Endothelial cell of umbilical vein (primary cell): ENCODE measurements around the gene RBM20. TPM values are rescaled to one million over a fixed set of nuclear protein-coding genes. Genes with fewer than 3 reads are reported as not detected.

ENCODE experiments used
- BruUV-seq: library from RNA; stranded (reverse); fragments of 400-500 nt; replicated peaks from 2 replicates; lab custom pipeline; 2021; lab: Mats Ljungman, UMichigan
- CTCF ChIA-PET: fragments of 300-600, 350-600 bp; sonication (Branson Sonifier 250); formaldehyde crosslinking; loops from one replicate; lab custom pipeline; 2021; ENCODE audit warnings: antibody characterized with exemption, inconsistent platforms; lab: Charles Lee
- POLR2A ChIA-PET: fragments of 300-600, 350-600 bp; sonication (Branson Sonifier 250); formaldehyde crosslinking; loops from one replicate; lab custom pipeline; 2021; ENCODE audit warnings: antibody characterized with exemption, inconsistent platforms; lab: Charles Lee
- DNase-seq: peaks from one replicate; pipeline ENCODE4 v3.0.0-alpha.2; 2011; ENCODE audit warnings: low read depth, low spot score
- FAIRE-seq: peaks from 2 replicates; lab custom pipeline; 2011; peaks lifted over from hg19 to GRCh38; lab: Jason Lieb, UNC
- H2AFZ ChIP-seq: 2 replicates; pipeline ENCODE4 v1.6.0; 2012; ENCODE audit warnings: low read depth, low read length, control low read depth, inconsistent platforms
- H3K27ac ChIP-seq: 2 replicates; pipeline ENCODE4 v1.5.1; 2011; ENCODE audit warnings: low read depth, mild to moderate bottlenecking, control low read depth, low read length, moderate library complexity; ENCODE audit not compliant: insufficient read depth
- H3K27me3 ChIP-seq, 2 experiments: 2 replicates each; pipeline versions ENCODE4 v1.6.0 to v1.6.1; 2011; ENCODE audit warnings: low read length in 2 of 2, mixed read lengths in 1 of 2; ENCODE audit not compliant: control insufficient read depth in 2 of 2, insufficient read depth in 2 of 2
- H3K36me3 ChIP-seq, 2 experiments: 2 replicates in 1 of 2; 3 replicates in 1 of 2; pipeline ENCODE4 v1.5.1; 2011; ENCODE audit warnings: low read length in 2 of 2, mild to moderate bottlenecking in 1 of 2, moderate library complexity in 1 of 2; ENCODE audit not compliant: control insufficient read depth in 2 of 2, insufficient read depth in 2 of 2; ENCODE audit errors: extremely low read depth in 1 of 2
- H3K4me1 ChIP-seq: 3 replicates; pipeline ENCODE4 v1.5.1; 2011; ENCODE audit warnings: mild to moderate bottlenecking, low read length; ENCODE audit not compliant: control insufficient read depth, insufficient read depth; ENCODE audit errors: extremely low read depth
- H3K4me2 ChIP-seq: 2 replicates; pipeline ENCODE4 v1.6.1; 2011; ENCODE audit warnings: low read length, control low read depth, mixed read lengths; ENCODE audit not compliant: insufficient read depth
- H3K4me3 ChIP-seq, 3 experiments: fragments of 200-600 bp in 1 of 3; sonication (generic), shearing (Covaris generic) in 1 of 3; replicated peaks in 1 of 3; 2 replicates each; pipeline ENCODE4 v1.5.1; 2011 to 2016; ENCODE audit warnings: control low read depth in 3 of 3, low read length in 3 of 3, mild to moderate bottlenecking in 2 of 3, inconsistent platforms in 1 of 3, low read depth in 1 of 3, moderate library complexity in 1 of 3; ENCODE audit not compliant: insufficient read depth in 1 of 3
- H3K79me2 ChIP-seq: 2 replicates; pipeline ENCODE4 v1.6.0; 2012; ENCODE audit warnings: low read length, inconsistent platforms; ENCODE audit not compliant: control insufficient read depth, insufficient read depth
- H3K9ac ChIP-seq: replicated peaks from 2 replicates; pipeline ENCODE3; 2011; ENCODE audit warnings: low read length, control low read depth; ENCODE audit not compliant: insufficient read depth; ENCODE audit errors: extremely low read depth
- H3K9me1 ChIP-seq: replicated peaks from 3 replicates; pipeline ENCODE4 v1.6.0; 2011; ENCODE audit warnings: mild to moderate bottlenecking, low read length; ENCODE audit not compliant: control insufficient read depth, insufficient read depth; ENCODE audit errors: extremely low read depth
- H3K9me3 ChIP-seq: replicated peaks from 2 replicates; pipeline ENCODE4 v1.5.1; 2012; ENCODE audit warnings: low read length, inconsistent platforms; ENCODE audit not compliant: control insufficient read depth, insufficient read depth
- H4K20me1 ChIP-seq: replicated peaks from 2 replicates; pipeline ENCODE3; 2011; ENCODE audit warnings: mild to moderate bottlenecking, low read length; ENCODE audit not compliant: control insufficient read depth, insufficient read depth; ENCODE audit errors: extremely low read depth
- CTCF ChIP-seq, 2 donors: IDR thresholded peaks; 1 replicate in 1 of 2; 2 replicates in 1 of 2; pipeline ENCODE4 v1.5.1; 2011; ENCODE audit warnings: low read length in 2 of 2, mild to moderate bottlenecking in 2 of 2, moderate library complexity in 2 of 2, control low read depth in 1 of 2, inconsistent platforms in 1 of 2, low read depth in 1 of 2; ENCODE audit not compliant: insufficient read depth in 1 of 2; ENCODE audit errors: extremely low read depth in 1 of 2
- EZH2 ChIP-seq: IDR thresholded peaks from 2 replicates; pipeline ENCODE4 v1.6.1; 2012; ENCODE audit warnings: borderline replicate concordance, low read depth, mild to moderate bottlenecking, moderate library complexity, low read length, inconsistent platforms; ENCODE audit not compliant: severe bottlenecking
- FOS ChIP-seq: IDR thresholded peaks from 2 replicates; pipeline ENCODE4 v1.6.1; 2011; ENCODE audit warnings: mild to moderate bottlenecking, low read length, moderate library complexity, borderline replicate concordance; ENCODE audit not compliant: insufficient read depth
- GATA2 ChIP-seq: IDR thresholded peaks from 2 replicates; pipeline ENCODE4 v1.7.0; 2011; ENCODE audit warnings: low read depth, mild to moderate bottlenecking, moderate library complexity, mixed read lengths, low read length; ENCODE audit not compliant: insufficient read length, insufficient read depth
- JUN ChIP-seq: IDR thresholded peaks from 2 replicates; pipeline ENCODE4 v1.6.1; 2011; ENCODE audit warnings: borderline replicate concordance, low read depth; ENCODE audit not compliant: insufficient read length, insufficient read depth
- MAX ChIP-seq: IDR thresholded peaks from 2 replicates; pipeline ENCODE4 v1.6.1; 2011; ENCODE audit not compliant: insufficient read depth, insufficient read length
- MYC ChIP-seq: IDR thresholded peaks from one replicate; pipeline ENCODE4 v1.6.1; 2011; ENCODE audit warnings: mild to moderate bottlenecking, low read depth, low read length
- POLR2A ChIP-seq: IDR thresholded peaks from 2 replicates; pipeline ENCODE4 v1.6.1; 2012; ENCODE audit warnings: low read depth, mild to moderate bottlenecking, control low read depth, low read length
- POLR2AphosphoS5 ChIP-seq: IDR thresholded peaks from 2 replicates; pipeline ENCODE4 v1.6.1; 2012; ENCODE audit warnings: low read depth, mild to moderate bottlenecking, control low read depth, low read length, moderate library complexity; ENCODE audit not compliant: insufficient read depth
- dilution Hi-C: fragments of 300-500 bp; cut with MboI; formaldehyde crosslinking; loops from one replicate; pipeline ENCODE4 v1.15.0; 2019; ENCODE audit warnings: low sequenced_read_pairs; ENCODE audit not compliant: extremely low pct_ligation_motif_present
- intact Hi-C: fragments of 100-400 bp; cut with micrococcal nuclease; formaldehyde crosslinking; loops from one replicate; pipeline ENCODE4 v1.10.0; 2022
- polyA plus RNA-seq, 4 experiments: library from polyadenylated mRNA; depleted of rRNA in 3 of 4; stranded (reverse) in 3 of 4; unstranded in 1 of 4; fragments of >200 nt; gene quantifications; 2 replicates each; pipeline versions ENCODE4 v1.2.1 to v1.2.3, GENCODE V29; 2011 to 2012; ENCODE audit warnings: missing spikeins in 1 of 4
- total RNA-seq: library from RNA; stranded (reverse); gene quantifications from 2 replicates; pipeline ENCODE4 v1.2.3, GENCODE V29; 2021

RBM20 gene
- total and polyA plus RNA-seq, 2 donors (not counting 3 experiments of a cell fraction or from before 2014, with no cell fraction given): 0.04 TPM; not detected in 1

- intact Hi-C loops: no loop called here
- Histone ChIP-seq H3K4me3 (no peak overlapping the region), H3K27me3 (peaks cover 0 to 7% of the 10 kb centered on the region in 2 experiments), H3K27ac (no peak overlapping the region), H3K4me1 (no peaks in the 10 kb centered on the region), H3K36me3 (no peaks in the 10 kb centered on the region), H3K9me3 (no peaks in the 10 kb centered on the region), H3K4me2 (no peak overlapping the region), H2AFZ (no peak overlapping the region), H3K9me1 (no peaks in the 10 kb centered on the region), H3K9ac (no peak overlapping the region), H4K20me1 (no peaks in the 10 kb centered on the region), H3K79me2 (no peaks in the 10 kb centered on the region)
- ChIA-PET POLR2A (no interaction called here), CTCF (no interaction called here)
- dilution Hi-C loops: no loop called here
- DNase-seq: no peak
- TF ChIP-seq GATA2 (no peak), EZH2 (no peak), JUN (no peak), CTCF (IDR thresholded peaks at IDR 0.05; ENCODE audit: extremely low read depth in 1 of 2, insufficient read depth in 1 of 2, low read depth in 1 of 2, low read length in 2 of 2) (no peak), MYC (no peak), POLR2AphosphoS5 (no peak), FOS (no peak), POLR2A (no peak), MAX (no peak)
- no peak for FAIRE-seq
- no TSS peak for BruUV-seq
These were observed 138.5 kb downstream of the RBM20 start for GRCh38 chr10:110782616-110783015.
